Measurements from ENCODE around the gene GIPC1. TPM values are rescaled to one million over a fixed set of nuclear protein-coding genes. Genes with fewer than 3 reads are reported as not detected.

GIPC1 gene
- total and polyA plus RNA-seq, 7 donors: 65.1 to 378 (median 97.7) TPM

GRCh38 chr19:14503285-14503684, 7.4 kb upstream of the GIPC1 start:
- Histone ChIP-seq H3K4me1 (no peaks in the 10 kb centered on the region), H3K36me3 (no peaks in the 10 kb centered on the region), H3K4me3 (no peak overlapping the region), H3K27ac (no peak overlapping the region), H3K27me3 (no peaks in the 10 kb centered on the region), H3K9me3 (no peaks in the 10 kb centered on the region)
- intact Hi-C loops (cut with DNase I): no loop called here
- TF ChIP-seq EP300 (IDR thresholded peaks at IDR 0.05) (no peak), POLR2A (IDR thresholded peaks at IDR 0.05) (no peak), POLR2AphosphoS5 (IDR thresholded peaks at IDR 0.05) (no peak)
- TF ChIP-seq, protein P1, sequence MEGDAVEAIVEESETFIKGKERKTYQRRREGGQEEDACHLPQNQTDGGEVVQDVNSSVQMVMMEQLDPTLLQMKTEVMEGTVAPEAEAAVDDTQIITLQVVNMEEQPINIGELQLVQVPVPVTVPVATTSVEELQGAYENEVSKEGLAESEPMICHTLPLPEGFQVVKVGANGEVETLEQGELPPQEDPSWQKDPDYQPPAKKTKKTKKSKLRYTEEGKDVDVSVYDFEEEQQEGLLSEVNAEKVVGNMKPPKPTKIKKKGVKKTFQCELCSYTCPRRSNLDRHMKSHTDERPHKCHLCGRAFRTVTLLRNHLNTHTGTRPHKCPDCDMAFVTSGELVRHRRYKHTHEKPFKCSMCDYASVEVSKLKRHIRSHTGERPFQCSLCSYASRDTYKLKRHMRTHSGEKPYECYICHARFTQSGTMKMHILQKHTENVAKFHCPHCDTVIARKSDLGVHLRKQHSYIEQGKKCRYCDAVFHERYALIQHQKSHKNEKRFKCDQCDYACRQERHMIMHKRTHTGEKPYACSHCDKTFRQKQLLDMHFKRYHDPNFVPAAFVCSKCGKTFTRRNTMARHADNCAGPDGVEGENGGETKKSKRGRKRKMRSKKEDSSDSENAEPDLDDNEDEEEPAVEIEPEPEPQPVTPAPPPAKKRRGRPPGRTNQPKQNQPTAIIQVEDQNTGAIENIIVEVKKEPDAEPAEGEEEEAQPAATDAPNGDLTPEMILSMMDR (IDR thresholded peaks at IDR 0.05): no peak
- no peak for DNase-seq
- 68 to 86% methylated on average over 1 of the region's 1 CpG for WGBS, 2 donors

- Histone ChIP-seq H3K4me1 (peaks cover 0 to under 1% (median 0%) of the 10 kb centered on the region in 4 donors), H3K4me3 (no peak overlapping the region), H3K27me3 (no peaks in the 10 kb centered on the region), H3K27ac (no peak overlapping the region), H3K36me3 (no peaks in the 10 kb centered on the region), H3K9me3 (no peaks in the 10 kb centered on the region)
- 82 to 85% methylated on average over 11 of the region's 11 CpGs for WGBS, 2 donors
- TF ChIP-seq POLR2AphosphoS5 (IDR thresholded peaks at IDR 0.05) (no peak), POLR2A (IDR thresholded peaks at IDR 0.05) (no peak), EP300 (IDR thresholded peaks at IDR 0.05) (no peak)
- TF ChIP-seq, protein P1 (IDR thresholded peaks at IDR 0.05): no peak
- no peak for DNase-seq
- intact Hi-C loops (cut with DNase I): no loop called here
Measured at GRCh38 chr19:14502334-14503092, 6.6 kb upstream of the GIPC1 start.

DNA sequence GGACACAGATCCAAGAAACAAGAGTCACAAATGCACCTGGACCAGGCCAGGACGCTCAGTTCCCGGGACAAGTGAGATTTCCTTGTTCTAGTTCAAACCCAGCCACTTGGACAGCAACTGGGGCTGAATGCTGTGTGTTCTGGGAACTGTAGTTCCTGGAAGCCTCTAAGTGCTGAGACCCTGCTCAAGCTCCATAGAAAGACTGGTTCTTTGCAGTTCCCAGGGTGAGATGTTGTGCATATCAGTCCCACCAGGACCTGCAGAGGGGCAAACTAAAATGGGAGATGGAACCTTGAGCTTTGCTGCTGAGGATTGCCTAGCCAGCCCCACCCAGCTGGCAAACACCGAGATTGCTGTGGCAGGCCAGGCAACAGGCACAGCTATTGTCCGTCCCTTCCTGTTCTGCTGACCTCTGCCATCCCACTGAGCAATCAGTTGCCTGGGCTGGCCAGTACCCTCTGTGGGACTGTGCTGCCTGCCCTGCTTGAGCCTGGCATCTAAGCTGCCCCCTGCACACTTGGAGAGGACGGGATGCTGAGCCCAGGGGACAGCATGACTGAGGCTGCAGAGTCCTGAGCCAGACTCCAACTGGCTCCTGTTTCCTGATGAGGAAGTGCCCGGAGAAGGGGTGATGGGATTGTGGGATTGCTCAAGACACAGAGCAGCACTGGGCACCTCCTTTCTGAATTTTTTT, 1.4 kb upstream of the GIPC1 start:
- Histone ChIP-seq H3K36me3 (no peaks in the 10 kb centered on the region), H3K27me3 (no peaks in the 10 kb centered on the region), H3K9me3 (no peaks in the 10 kb centered on the region), H3K4me3 (no peak overlapping the region), H3K27ac (peak overlapping the region; percentile 74 to 83 (median 78)), H3K4me1 (peaks cover 0 to 31% (median 24%) of the 10 kb centered on the region in 4 donors)
- intact Hi-C loops (cut with DNase I): no loop called here
- DNase-seq: no peak
- 17 to 54% methylated on average over 6 of the region's 6 CpGs for WGBS, 2 donors
- no peak for TF ChIP-seq EP300 (IDR thresholded peaks at IDR 0.05)
- no peak for TF ChIP-seq POLR2AphosphoS5 (IDR thresholded peaks at IDR 0.05)
- no peak for TF ChIP-seq POLR2A (IDR thresholded peaks at IDR 0.05)
- TF ChIP-seq, protein P1 (IDR thresholded peaks at IDR 0.05): no peak

DNA sequence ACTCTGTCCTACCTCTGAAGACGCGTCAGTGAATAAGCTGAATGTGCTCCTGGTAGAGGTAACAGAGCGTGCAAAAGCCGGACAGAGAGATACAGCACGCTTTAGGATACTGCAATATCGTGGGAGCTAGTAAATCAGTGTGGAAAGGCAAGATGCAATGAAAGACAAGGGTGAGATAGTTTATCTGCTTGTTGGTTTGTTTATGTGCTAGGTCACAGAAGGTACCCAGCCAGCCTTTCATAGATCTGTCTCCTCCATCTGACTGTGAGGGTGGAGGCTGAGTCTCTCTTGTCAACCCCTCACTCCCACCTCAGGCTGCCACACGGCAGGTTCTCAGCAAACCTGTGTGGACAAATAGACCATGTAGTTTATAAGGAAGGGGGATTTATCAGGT, 904 bp upstream of the GIPC1 start:
- WGBS, 2 donors: 17 to 57% methylated on average over 7 of the region's 7 CpGs
- Histone ChIP-seq H3K27ac (peak overlapping the region; percentile 74 to 83 (median 78)), H3K4me3 (peak overlapping the region; percentile 73 to 90 (median 80)), H3K36me3 (peaks cover 0 to 4% (median 0%) of the 10 kb centered on the region in 4 donors), H3K4me1 (peaks cover 0 to 31% (median 24%) of the 10 kb centered on the region in 4 donors), H3K9me3 (no peaks in the 10 kb centered on the region), H3K27me3 (no peaks in the 10 kb centered on the region)
- DNase-seq: no peak
- intact Hi-C loops (cut with DNase I): no loop called here
- TF ChIP-seq POLR2AphosphoS5 (IDR thresholded peaks at IDR 0.05) (no peak), EP300 (IDR thresholded peaks at IDR 0.05) (no peak), POLR2A (IDR thresholded peaks at IDR 0.05) (no peak)
- TF ChIP-seq, protein P1 (IDR thresholded peaks at IDR 0.05): no peak
